Measurements from ENCODE around the gene CPOX. TPM values are rescaled to one million over a fixed set of nuclear protein-coding genes. Genes with fewer than 3 reads are reported as not detected.
A peak's percentile ranks its signal among the peaks of the same experiment; 100 is the strongest.
"Not testable (repeated sequence)": the region's sequence is repeated elsewhere in the genome, so short reads cannot be mapped to it uniquely, and the experiment has no call there.

The CPOX gene
- total RNA-seq (10 to 100 TPM; 17.1 to 19.8 TPM), total RNA-seq (18.4 to 89.7 reads per million in 2 donors)

GRCh38 chr3:98593046-98593936, at the start of gene CPOX:
Gene CPOX, minus strand, starts transcription at chr3:98593611. Its CDS starts 107 bp downstream, at chr3:98593504.
- H3K9me3 ChIP-seq (ENCODE audit: control insufficient read depth, low read length, poor library complexity, severe bottlenecking) = no peaks in the 10 kb centered on the region
- H3K4me3 Mint-ChIP-seq = peak within 1 kb of the TSS; percentile 99
- H3K36me3 Mint-ChIP-seq (ENCODE audit: low read depth) = peaks cover 3% of the 10 kb centered on the region
- H3K27ac Mint-ChIP-seq = peak within 1 kb of the TSS; percentile 91
- H3K4me1 Mint-ChIP-seq = peaks cover 26% of the 10 kb centered on the region
- peaks cover 9% of the 10 kb centered on the region for H3K27me3 Mint-ChIP-seq
- DNase-seq (peak; percentile 69 to 75 (median 74)), ATAC-seq (peak; percentile 97)

GRCh38 chr3:98642769-98643168, 49.4 kb upstream of the CPOX start:
- H3K36me3 Mint-ChIP-seq (ENCODE audit: low read depth); DNase-seq; H3K4me1 Mint-ChIP-seq; H3K9me3 ChIP-seq (ENCODE audit: control insufficient read depth, low read length, poor library complexity, severe bottlenecking); ATAC-seq; H3K27ac Mint-ChIP-seq; H3K4me3 Mint-ChIP-seq: not testable (repeated sequence)
- H3K27me3 Mint-ChIP-seq = peaks cover 37% of the 10 kb centered on the region

- not testable (repeated sequence) for ATAC-seq; H3K4me1 Mint-ChIP-seq; H3K27ac Mint-ChIP-seq; H3K9me3 ChIP-seq (ENCODE audit: control insufficient read depth, low read length, poor library complexity, severe bottlenecking); H3K4me3 Mint-ChIP-seq; H3K36me3 Mint-ChIP-seq (ENCODE audit: low read depth); DNase-seq
- H3K27me3 Mint-ChIP-seq = peaks cover 32% of the 10 kb centered on the region
These were observed 48.3 kb upstream of the CPOX start for GRCh38 chr3:98641756-98642155.

- not testable (repeated sequence) for H3K9me3 ChIP-seq (ENCODE audit: control insufficient read depth, low read length, poor library complexity, severe bottlenecking); H3K36me3 Mint-ChIP-seq (ENCODE audit: low read depth); H3K27ac Mint-ChIP-seq; DNase-seq; H3K4me3 Mint-ChIP-seq; ATAC-seq; H3K4me1 Mint-ChIP-seq
- H3K27me3 Mint-ChIP-seq = peaks cover 14% of the 10 kb centered on the region
These were observed 45.1 kb upstream of the CPOX start for GRCh38 chr3:98638515-98638914.

GRCh38 chr3:98630416-98630815, 37.0 kb upstream of the CPOX start:
- Mint-ChIP-seq H3K4me3 (no peak overlapping the region), H3K4me1 (no peaks in the 10 kb centered on the region), H3K36me3 (ENCODE audit: low read depth) (no peaks in the 10 kb centered on the region), H3K27me3 (no peaks in the 10 kb centered on the region), H3K27ac (no peak overlapping the region)
- ATAC-seq (no peak), DNase-seq (no peak)
- H3K9me3 ChIP-seq (ENCODE audit: control insufficient read depth, low read length, poor library complexity, severe bottlenecking) = no peaks in the 10 kb centered on the region

- Mint-ChIP-seq H3K4me3 (no peak overlapping the region), H3K27ac (no peak overlapping the region), H3K27me3 (no peaks in the 10 kb centered on the region), H3K4me1 (no peaks in the 10 kb centered on the region), H3K36me3 (ENCODE audit: low read depth) (no peaks in the 10 kb centered on the region)
- H3K9me3 ChIP-seq (ENCODE audit: control insufficient read depth, low read length, poor library complexity, severe bottlenecking) = no peaks in the 10 kb centered on the region
- no peak for ATAC-seq
- no peak for DNase-seq
These were observed 34.9 kb upstream of the CPOX start for GRCh38 chr3:98628317-98628716.

GRCh38 chr3:98626151-98626550, 32.7 kb upstream of the CPOX start:
- Mint-ChIP-seq H3K36me3 (ENCODE audit: low read depth) (no peaks in the 10 kb centered on the region), H3K27ac (no peak overlapping the region)
- ATAC-seq = no peak

GRCh38 chr3:98623572-98624280, 30.3 kb upstream of the CPOX start:
- no peak overlapping the region for H3K27ac Mint-ChIP-seq
- no peaks in the 10 kb centered on the region for H3K27me3 Mint-ChIP-seq
- no peak overlapping the region for H3K4me3 Mint-ChIP-seq
- H3K4me1 Mint-ChIP-seq = no peaks in the 10 kb centered on the region
- no peak for DNase-seq
- no peaks in the 10 kb centered on the region for H3K9me3 ChIP-seq (ENCODE audit: control insufficient read depth, low read length, poor library complexity, severe bottlenecking)
- no peak for ATAC-seq
- H3K36me3 Mint-ChIP-seq (ENCODE audit: low read depth) = no peaks in the 10 kb centered on the region

More at GRCh38 chr3:98626151-98626550, 32.7 kb upstream of the CPOX start:
- no peak for DNase-seq
- Mint-ChIP-seq H3K4me3 (no peak overlapping the region), H3K4me1 (no peaks in the 10 kb centered on the region), H3K27me3 (no peaks in the 10 kb centered on the region)
- no peaks in the 10 kb centered on the region for H3K9me3 ChIP-seq (ENCODE audit: control insufficient read depth, low read length, poor library complexity, severe bottlenecking)

GRCh38 chr3:98617841-98618240, 24.4 kb upstream of the CPOX start:
- DNase-seq = no peak
- Mint-ChIP-seq H3K27ac (no peak overlapping the region), H3K36me3 (ENCODE audit: low read depth) (no peaks in the 10 kb centered on the region), H3K4me3 (no peak overlapping the region), H3K4me1 (no peaks in the 10 kb centered on the region), H3K27me3 (peaks cover 6% of the 10 kb centered on the region)
- H3K9me3 ChIP-seq (ENCODE audit: control insufficient read depth, low read length, poor library complexity, severe bottlenecking) = no peaks in the 10 kb centered on the region
- no peak for ATAC-seq

GRCh38 chr3:98613616-98614015, 20.2 kb upstream of the CPOX start:
- Mint-ChIP-seq H3K4me3 (no peak overlapping the region), H3K36me3 (ENCODE audit: low read depth) (no peaks in the 10 kb centered on the region), H3K27ac (no peak overlapping the region), H3K27me3 (peaks cover 6% of the 10 kb centered on the region), H3K4me1 (no peaks in the 10 kb centered on the region)
- ATAC-seq = no peak
- no peak for DNase-seq
- H3K9me3 ChIP-seq (ENCODE audit: control insufficient read depth, low read length, poor library complexity, severe bottlenecking) = no peaks in the 10 kb centered on the region

GRCh38 chr3:98612996-98613517, 19.6 kb upstream of the CPOX start:
- no peaks in the 10 kb centered on the region for H3K9me3 ChIP-seq (ENCODE audit: control insufficient read depth, low read length, poor library complexity, severe bottlenecking)
- H3K4me3 Mint-ChIP-seq = no peak overlapping the region
- H3K4me1 Mint-ChIP-seq = no peaks in the 10 kb centered on the region
- peaks cover 6% of the 10 kb centered on the region for H3K27me3 Mint-ChIP-seq
- no peaks in the 10 kb centered on the region for H3K36me3 Mint-ChIP-seq (ENCODE audit: low read depth)
- H3K27ac Mint-ChIP-seq = no peak overlapping the region
- DNase-seq = no peak
- ATAC-seq = no peak

GRCh38 chr3:98612587-98612986, 19.2 kb upstream of the CPOX start:
- peaks cover 6% of the 10 kb centered on the region for H3K27me3 Mint-ChIP-seq
- H3K4me1 Mint-ChIP-seq = no peaks in the 10 kb centered on the region
- no peak overlapping the region for H3K27ac Mint-ChIP-seq
- DNase-seq (no peak), ATAC-seq (no peak)
- H3K4me3 Mint-ChIP-seq = no peak overlapping the region
- H3K9me3 ChIP-seq (ENCODE audit: control insufficient read depth, low read length, poor library complexity, severe bottlenecking) = no peaks in the 10 kb centered on the region
- no peaks in the 10 kb centered on the region for H3K36me3 Mint-ChIP-seq (ENCODE audit: low read depth)

GRCh38 chr3:98608029-98608428, 14.6 kb upstream of the CPOX start:
- peaks cover 19% of the 10 kb centered on the region for H3K27me3 Mint-ChIP-seq
- no peak overlapping the region for H3K27ac Mint-ChIP-seq
- no peaks in the 10 kb centered on the region for H3K4me1 Mint-ChIP-seq
- no peaks in the 10 kb centered on the region for H3K36me3 Mint-ChIP-seq (ENCODE audit: low read depth)
- no peak overlapping the region for H3K4me3 Mint-ChIP-seq
- DNase-seq (no peak), ATAC-seq (no peak)
- H3K9me3 ChIP-seq (ENCODE audit: control insufficient read depth, low read length, poor library complexity, severe bottlenecking) = no peaks in the 10 kb centered on the region
